DMS53 treated with DMSO at 0.1 percent for 48 hours (cell line): ENCODE data around the gene NEU2.
"Not testable (repeated sequence)": the region's sequence is repeated elsewhere in the genome, so short reads cannot be mapped to it uniquely, and the experiment has no call there.

Experiments
- DNase-seq: peaks from one replicate; lab custom pipeline; 2025; ENCODE audit not compliant: unreplicated experiment; lab: John Stamatoyannopoulos, UW

The NEU2 gene

DNA sequence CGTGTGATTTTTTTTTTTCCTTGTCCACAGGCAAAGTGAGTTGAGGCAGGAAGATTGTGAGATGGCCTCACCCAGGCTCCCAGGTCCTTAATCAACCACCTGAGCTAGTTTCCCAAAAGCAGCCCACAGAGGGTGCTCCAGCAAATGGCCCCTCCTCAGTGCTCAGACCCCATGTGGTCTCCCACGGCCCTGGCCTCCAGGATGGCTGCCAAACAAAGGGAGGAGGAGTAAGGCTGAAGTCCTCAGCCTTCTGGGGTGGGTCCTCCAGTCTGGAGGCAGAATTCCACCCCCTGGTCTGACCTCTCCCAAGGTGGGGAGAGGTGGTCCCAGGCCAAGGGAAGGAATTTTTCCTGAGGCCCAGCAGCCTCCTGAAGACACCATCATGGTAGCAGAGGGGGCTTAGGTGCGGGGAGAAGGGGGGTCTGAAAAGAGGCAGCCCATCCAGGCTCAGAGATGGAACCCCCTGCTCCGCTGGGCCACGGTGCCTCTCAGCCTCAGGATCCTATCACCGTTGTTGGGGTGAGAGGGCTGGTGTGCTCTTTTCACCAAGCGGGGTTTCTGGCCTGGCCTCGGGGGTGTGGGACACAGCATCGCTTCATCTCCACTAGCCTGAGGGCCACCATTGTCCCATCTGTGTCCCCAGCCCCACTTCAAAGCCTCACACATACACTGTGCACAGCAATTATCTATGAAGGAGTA, 21.8 kb upstream of the NEU2 start:
- DNase-seq, result no peak

- no peak for DNase-seq
These were observed 21.2 kb upstream of the NEU2 start for GRCh38 chr2:233011268-233011650.

DNA sequence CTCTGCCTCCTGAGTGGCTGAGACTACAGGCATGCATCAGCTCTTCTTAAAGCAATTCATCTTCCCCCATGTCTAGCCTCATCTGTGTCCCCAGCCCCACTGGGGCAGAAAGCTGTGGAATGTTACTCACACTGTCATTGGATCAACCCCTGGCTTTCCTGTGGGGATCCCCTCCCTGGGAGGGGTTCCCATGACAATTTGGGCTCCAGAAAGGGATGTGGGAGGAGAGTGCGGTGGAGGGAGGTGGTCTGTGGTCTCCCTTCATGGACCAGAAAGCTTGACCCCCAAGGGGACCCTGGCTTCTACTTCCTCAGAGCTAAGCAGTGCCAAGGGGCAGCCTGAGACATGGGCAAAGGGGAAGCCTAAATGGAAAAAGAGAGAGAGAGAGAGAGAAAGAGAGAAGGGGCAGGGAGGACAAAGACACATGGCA, 20.8 kb upstream of the NEU2 start:
- DNase-seq, result no peak

GRCh38 chr2:233012301-233012971, 20.0 kb upstream of the NEU2 start:
- no peak for DNase-seq

GRCh38 chr2:233013027-233013461, 19.4 kb upstream of the NEU2 start, which contains the start of gene NGEF:
Gene NGEF, minus strand, starts transcription at chr2:233013256. Its CDS starts 38,366 bp downstream, at chr2:232974890.
- DNase-seq, result no peak

GRCh38 chr2:233013650-233014049, 18.8 kb upstream of the NEU2 start:
- no peak for DNase-seq

DNA sequence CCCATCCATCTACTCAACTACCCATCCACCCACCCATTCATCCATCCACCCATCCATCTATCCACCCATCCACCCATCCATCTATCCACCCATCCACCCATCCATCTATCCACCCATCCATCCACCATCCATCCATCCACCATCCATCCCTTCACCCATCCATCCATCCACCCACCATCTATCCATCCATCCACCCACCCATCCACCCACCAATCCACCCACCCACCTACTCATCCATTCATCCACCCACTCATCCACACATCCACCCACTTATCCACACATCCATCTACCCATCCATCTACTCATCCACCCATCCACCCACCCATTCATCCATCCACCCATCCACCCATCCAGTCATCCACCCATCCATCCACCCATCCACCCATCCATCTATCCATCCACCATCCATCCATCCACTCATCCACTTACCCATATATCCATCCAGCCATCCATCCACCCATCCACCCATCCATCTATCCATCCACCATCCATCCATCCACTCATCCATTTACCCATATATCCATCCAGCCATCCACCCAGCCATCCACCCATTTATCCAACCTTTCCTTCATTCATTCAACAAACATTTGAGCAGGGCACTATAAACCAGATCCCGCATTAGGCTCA, 17.3 kb upstream of the NEU2 start:
- no peak for DNase-seq

GRCh38 chr2:233017947-233018346, 14.5 kb upstream of the NEU2 start:
- DNase-seq, result no peak

GRCh38 chr2:233019610-233020009, 12.9 kb upstream of the NEU2 start:
- DNase-seq, result not testable (repeated sequence)

GRCh38 chr2:233020454-233020853, 12.0 kb upstream of the NEU2 start:
- DNase-seq, result no peak

DNA sequence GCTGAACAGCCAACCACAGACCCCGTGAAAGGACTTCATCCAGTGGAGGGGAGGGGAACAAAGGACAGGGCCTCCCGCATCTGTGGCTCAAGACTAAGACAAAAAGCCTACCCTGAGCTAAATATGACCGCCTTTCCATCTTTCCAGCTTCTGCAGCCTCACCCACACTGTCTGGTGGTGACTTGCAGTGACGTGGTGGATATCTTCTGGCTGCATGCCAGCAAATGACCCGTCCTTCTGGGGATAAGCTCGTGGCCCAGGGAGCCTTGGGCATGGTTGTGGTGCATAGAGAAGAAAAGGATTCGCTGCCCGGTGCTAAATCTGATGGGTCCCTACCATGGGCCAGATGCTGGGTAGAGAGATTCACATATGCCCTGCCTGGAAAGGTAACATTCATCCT, 10.7 kb upstream of the NEU2 start:
- no peak for DNase-seq

GRCh38 chr2:233022561-233022960, 9.9 kb upstream of the NEU2 start:
- DNase-seq, result no peak

DNA sequence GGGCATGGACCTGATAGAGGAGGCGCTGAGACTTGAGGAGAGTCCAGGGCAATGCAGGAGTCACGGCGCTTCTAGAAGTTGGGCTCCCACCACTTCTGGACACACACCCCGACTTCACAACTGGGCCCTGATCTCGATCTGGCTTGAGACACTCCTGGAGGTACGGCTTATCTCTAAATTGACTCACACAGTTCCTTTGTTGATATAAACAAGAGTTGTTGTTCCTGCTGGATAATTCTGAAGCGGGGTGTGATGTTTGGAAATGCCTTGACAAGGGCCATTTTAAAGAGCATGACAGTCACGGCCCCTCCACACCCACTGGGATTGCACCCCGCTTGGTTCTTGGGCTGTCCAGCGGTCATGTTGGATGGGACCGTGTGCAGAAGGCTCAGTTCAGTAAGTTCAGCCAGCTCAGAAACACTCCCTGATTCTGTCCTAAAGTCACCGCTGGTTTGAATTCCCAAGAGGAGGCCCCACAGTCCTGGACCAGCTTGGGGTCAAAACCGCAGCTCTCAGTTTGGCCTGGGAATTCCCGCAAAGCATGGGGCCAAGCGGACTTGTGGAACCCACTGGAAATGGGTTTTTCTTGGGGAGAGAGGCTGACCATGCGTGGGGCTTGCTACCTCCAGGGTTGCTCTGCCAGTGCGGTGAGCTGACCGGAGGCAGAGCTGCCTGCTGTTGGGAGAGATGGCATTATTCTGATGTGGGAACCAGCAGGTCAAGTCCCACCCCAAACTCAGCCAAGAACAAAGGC, 9.3 kb upstream of the NEU2 start:
- no peak for DNase-seq

DNA sequence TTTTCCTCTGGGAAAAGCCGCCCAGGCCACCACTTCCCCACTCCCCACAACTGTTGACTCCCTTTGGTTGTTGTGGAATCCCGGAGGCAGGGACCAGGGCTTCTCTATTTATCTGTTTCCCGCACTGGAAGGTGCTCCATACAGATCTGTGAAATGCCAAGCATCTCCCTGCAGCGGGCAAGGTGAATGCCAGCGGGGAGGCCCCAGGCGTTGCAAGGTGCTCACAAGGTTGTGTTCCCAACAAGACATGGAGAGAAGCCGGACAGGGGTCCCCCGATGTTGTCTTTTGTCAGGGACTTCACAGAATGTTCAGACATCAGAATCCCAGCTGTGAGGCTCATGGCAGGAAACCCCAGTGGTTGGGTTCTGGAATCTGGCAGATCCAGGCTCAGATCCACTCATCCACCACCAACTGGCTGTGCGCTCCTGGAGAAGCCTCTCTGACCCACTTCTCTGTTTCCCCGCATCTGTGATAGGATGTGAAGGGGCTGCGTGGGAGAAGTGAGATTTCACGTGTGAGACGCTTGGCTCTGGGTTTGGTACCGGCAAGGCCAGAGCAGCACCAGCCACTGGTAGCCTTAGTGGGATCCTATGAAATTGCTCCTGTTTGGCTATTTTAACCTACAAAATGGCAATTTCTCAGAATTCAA, 8.6 kb upstream of the NEU2 start:
- DNase-seq, result no peak

- DNase-seq, result no peak
These were observed 6.8 kb upstream of the NEU2 start for GRCh38 chr2:233025706-233026105.

- DNase-seq, result no peak
These were observed 6.2 kb upstream of the NEU2 start for GRCh38 chr2:233026198-233026813.

- DNase-seq, result no peak
These were observed 3.2 kb upstream of the NEU2 start for GRCh38 chr2:233029321-233029720.

DNA sequence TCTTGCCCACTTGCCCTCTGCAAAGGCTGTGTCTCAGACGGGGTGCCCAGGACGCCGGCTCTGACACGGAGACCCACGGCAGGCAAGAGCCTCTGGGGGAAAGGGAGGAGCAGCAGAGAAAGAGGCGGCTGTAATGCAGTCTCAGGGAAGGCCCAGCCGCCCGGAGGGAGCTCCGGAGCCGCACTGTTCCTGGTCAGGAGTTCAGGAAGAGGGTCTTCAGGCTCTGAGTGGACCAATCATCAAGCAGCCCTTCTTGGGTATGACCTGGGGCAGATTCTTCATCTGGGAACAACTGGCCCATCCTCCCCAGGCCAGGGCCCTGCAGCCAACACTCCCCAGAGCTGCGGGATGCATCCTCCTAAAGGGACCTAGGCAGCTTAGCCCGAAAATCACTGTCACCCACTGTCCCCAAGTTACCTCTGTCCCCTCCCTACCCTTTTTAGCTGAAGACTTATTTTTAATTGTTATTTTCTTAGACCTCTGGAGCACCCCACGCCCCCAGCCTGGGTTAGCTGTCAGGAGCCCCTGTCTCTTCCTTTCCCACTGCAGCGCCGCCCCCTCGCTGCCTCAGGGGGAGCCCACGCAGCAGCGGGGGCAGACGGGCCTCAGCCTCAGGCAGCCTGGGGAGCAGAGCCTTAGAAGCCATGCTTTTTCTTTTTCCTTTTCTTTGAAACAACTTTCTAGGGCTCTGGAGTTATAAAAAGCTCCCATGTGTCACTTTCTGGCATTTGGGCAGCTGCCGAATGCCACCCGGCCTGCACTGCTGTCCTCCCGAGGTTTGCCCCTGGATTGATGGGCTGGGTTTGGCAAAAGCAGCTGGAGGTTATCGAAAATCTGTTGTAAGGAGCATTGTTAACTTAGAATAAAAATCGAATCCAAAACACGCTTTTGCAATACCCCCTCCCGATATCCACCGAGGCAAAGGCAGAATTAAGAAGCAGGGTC, 644 bp upstream of the NEU2 start:
- no peak for DNase-seq

DNA sequence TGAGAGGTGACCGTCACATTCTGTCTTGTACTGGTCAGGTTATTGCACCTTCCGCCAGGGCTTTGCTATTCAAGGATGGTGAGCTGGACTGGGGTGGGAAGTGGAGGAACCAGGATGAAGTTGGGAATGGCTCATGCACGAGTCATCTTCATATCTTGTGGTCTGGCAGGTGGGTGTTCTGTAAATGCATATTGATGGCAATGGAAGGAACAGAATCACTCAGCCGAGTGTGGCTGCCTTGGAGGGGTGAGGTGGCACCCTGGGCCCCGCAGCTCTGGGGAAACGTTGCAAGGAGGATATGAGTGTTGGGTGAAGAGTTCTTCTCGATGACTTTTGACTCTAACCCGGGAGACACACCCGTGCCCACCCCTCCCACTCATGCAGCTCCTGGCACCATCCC, 1.2 kb downstream of the NEU2 start:
- no peak for DNase-seq
